Naive B cell (primary cell): ENCODE measurements around the gene MARK4. TPM values are rescaled to one million over a fixed set of nuclear protein-coding genes. Genes with fewer than 3 reads are reported as not detected.

Experiments used
- ATAC-seq, 2 donors: fragments of 150-1000 bp; cut with Tn5 transposase; 2 replicates each; pipeline ENCODE4 v1.10.0; 2021; ENCODE audit warnings: low read depth in 2 of 2, mild to moderate bottlenecking in 2 of 2, moderate library complexity in 2 of 2
- DNase-seq: peaks from one replicate; pipeline ENCODE4 v3.0.0; 2022
- H3K27ac Mint-ChIP-seq, 6 donors: one replicate each; pipeline ENCODE4 v1.8.0; 2020 to 2022; ENCODE audit warnings: mild to moderate bottlenecking in 6 of 6, mixed read lengths in 6 of 6, moderate library complexity in 5 of 6, inconsistent platforms in 2 of 6
- H3K27me3 Mint-ChIP-seq, 3 donors: one replicate each; pipeline ENCODE4 v1.8.0; 2021 to 2022; ENCODE audit warnings: mixed read lengths in 3 of 3, mild to moderate bottlenecking in 1 of 3
- H3K36me3 Mint-ChIP-seq, 2 donors: one replicate each; pipeline ENCODE4 v1.8.0; 2020 to 2022; ENCODE audit warnings: mixed read lengths in 2 of 2, inconsistent platforms in 1 of 2, mild to moderate bottlenecking in 1 of 2
- H3K4me1 Mint-ChIP-seq, 3 donors: one replicate each; pipeline ENCODE4 v1.8.0; 2020 to 2022; ENCODE audit warnings: mixed read lengths in 3 of 3, inconsistent platforms in 1 of 3, mild to moderate bottlenecking in 1 of 3, moderate library complexity in 1 of 3
- H3K4me3 Mint-ChIP-seq, 8 donors: one replicate each; pipeline ENCODE4 v1.8.0; 2020 to 2022; ENCODE audit warnings: mild to moderate bottlenecking in 8 of 8, mixed read lengths in 8 of 8, moderate library complexity in 8 of 8, inconsistent platforms in 2 of 8
- H3K9me3 Mint-ChIP-seq, 7 donors: one replicate each; pipeline ENCODE4 v1.8.0; 2020 to 2022; ENCODE audit warnings: mixed read lengths in 7 of 7, mild to moderate bottlenecking in 5 of 7, inconsistent platforms in 2 of 7, moderate library complexity in 1 of 7
- polyA plus RNA-seq, 6 donors: library from polyadenylated mRNA; unstranded; fragments of 300-500 nt; fragmentation: Illumina TruSeq; gene quantifications; one replicate each; pipeline ENCODE4 v1.2.3, GENCODE V29; 2021; ENCODE audit warnings: low read depth in 6 of 6

MARK4 gene
- polyA plus RNA-seq, 6 donors from 2014 or later, result 0.35 to 2.7 (median 0.82) TPM; not detected in 1

DNA sequence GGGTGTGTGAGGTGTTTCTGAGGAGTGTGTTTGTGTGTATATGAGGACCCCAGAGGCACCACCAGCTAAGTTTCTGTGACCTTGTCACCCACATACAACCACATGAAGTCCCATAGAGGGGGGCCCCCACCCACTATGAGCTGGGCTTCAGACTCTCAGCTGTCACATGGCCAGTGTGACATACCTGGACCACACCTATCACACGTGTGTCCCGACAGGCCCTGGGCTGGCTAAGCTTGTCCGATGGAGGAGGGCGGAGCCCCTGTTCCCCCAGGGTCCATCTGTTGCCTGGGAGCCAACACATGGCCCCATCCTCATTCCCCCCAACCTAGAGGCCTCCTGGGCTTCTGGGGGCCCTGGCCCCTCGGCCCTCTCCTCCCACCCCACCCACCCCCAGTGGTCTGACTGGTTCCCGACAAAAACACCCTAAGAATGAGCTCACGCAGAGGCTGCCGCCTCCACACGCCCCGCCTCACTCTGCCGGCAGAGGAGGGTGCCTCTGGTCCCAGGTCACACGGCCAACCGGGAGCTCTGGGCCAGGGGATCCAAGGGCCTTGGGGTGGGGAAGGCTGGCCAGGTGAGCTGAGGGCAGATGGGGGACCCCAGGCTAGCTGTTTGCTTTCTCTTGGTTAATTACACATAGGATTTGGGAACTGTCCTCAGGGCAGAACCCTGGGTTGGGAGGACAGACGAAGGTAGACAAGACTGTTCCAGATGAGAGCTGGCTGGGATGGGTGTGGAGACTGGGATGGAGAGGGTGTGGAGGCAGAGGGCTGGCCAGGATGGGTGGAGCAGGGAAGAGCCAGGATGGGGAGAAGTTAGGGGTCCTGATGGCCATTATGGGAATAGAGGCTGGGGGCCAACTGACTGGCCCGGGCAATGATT, 93.8 kb downstream of the MARK4 start:
- no peak overlapping the region for H3K4me3 Mint-ChIP-seq
- peaks cover 3 to 6% (median 4%) of the 10 kb centered on the region in 3 donors for H3K4me1 Mint-ChIP-seq
- peaks cover 10 to 51% (median 31%) of the 10 kb centered on the region in 3 donors for H3K27me3 Mint-ChIP-seq
- H3K36me3 Mint-ChIP-seq, result no peaks in the 10 kb centered on the region
- H3K9me3 Mint-ChIP-seq, result peaks cover 0 to 4% (median 0%) of the 10 kb centered on the region in 7 donors
- DNase-seq, result no peak
- no peak overlapping the region for H3K27ac Mint-ChIP-seq
- ATAC-seq, result no peak

DNA sequence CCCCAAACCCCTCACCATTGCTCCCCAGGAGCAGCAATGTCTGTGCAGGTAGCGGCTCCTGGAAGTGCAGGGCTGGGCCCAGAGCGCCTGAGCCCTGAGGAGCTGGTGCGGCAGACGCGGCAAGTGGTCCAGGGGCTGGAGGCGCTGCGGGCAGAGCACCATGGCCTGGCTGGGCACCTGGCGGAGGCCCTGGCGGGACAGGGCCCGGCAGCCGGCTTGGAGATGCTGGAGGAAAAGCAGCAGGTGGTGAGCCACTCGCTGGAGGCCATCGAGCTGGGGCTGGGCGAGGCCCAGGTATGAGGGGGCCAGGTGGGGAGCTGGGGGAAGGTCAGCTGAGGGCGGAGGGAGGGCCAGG, 94.4 kb downstream of the MARK4 start:
- Mint-ChIP-seq H3K4me3 (no peak overlapping the region), H3K4me1 (no peaks in the 10 kb centered on the region), H3K9me3 (no peaks in the 10 kb centered on the region), H3K27me3 (peaks cover 5 to 45% (median 25%) of the 10 kb centered on the region in 3 donors), H3K36me3 (no peaks in the 10 kb centered on the region), H3K27ac (no peak overlapping the region)
- no peak for DNase-seq
- no peak for ATAC-seq

DNA sequence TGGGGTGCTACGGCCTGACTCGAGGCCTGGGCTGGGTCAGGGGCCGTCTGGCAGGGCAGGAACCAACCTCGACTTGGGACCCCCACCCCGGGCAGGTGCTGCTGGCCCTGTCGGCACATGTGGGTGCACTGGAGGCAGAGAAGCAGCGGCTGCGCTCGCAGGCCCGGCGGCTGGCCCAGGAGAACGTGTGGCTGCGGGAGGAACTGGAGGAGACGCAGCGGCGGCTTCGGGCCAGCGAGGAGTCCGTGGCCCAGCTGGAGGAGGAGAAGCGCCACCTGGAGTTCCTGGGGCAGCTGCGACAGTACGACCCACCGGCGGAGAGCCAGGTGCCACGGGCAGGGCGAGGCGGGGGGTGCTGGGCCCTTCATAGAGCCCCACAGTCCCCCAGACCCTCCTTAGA, 95.4 kb downstream of the MARK4 start:
- no peaks in the 10 kb centered on the region for H3K36me3 Mint-ChIP-seq
- H3K9me3 Mint-ChIP-seq, result no peaks in the 10 kb centered on the region
- no peak for ATAC-seq
- DNase-seq, result no peak
- peaks cover 5 to 45% (median 24%) of the 10 kb centered on the region in 3 donors for H3K27me3 Mint-ChIP-seq
- no peak overlapping the region for H3K27ac Mint-ChIP-seq
- H3K4me3 Mint-ChIP-seq, result no peak overlapping the region
- no peaks in the 10 kb centered on the region for H3K4me1 Mint-ChIP-seq

DNA sequence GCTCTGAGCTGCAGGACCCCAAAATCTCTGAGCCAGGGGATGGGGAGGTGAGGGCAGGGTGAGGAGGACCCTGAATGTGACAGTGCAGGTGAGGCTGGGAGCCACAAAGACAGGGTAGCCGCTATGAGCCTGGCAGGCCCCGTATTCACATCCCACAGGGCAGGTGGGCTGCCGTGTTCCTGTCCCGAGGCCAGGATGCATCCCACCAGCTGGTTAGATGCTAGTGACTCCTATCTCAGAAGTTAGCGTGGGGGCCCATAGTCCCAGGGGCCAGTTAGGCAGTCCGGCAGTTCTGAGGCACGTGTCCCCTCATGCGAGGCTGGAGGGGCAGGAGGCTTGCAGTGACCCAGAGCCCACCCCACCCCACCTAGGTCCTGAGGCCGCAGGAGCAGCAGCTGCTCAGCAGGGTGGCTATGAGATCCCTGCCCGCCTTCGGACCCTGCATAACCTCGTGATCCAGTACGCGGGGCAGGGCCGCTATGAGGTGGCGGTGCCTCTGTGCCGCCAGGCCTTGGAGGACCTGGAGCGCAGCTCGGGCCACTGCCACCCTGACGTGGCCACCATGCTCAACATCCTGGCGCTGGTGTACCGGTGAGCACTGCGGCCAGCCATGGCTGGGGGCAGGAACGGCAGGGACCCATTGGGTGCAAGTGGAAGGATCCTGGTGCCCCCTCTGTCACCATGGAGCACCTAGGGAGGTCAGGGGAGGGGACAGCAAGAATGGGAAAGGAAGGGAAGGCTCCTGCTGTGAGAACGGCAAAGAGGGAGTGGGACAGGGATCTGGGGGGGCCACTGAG, 96.7 kb downstream of the MARK4 start:
- H3K4me3 Mint-ChIP-seq, result no peak overlapping the region
- no peak for ATAC-seq
- H3K27ac Mint-ChIP-seq, result peak overlapping the region in 1 of 6 donors; percentile 78
- peaks cover 5 to 45% (median 24%) of the 10 kb centered on the region in 3 donors for H3K27me3 Mint-ChIP-seq
- no peaks in the 10 kb centered on the region for H3K4me1 Mint-ChIP-seq
- DNase-seq, result no peak
- H3K9me3 Mint-ChIP-seq, result no peaks in the 10 kb centered on the region
- H3K36me3 Mint-ChIP-seq, result no peaks in the 10 kb centered on the region

DNA sequence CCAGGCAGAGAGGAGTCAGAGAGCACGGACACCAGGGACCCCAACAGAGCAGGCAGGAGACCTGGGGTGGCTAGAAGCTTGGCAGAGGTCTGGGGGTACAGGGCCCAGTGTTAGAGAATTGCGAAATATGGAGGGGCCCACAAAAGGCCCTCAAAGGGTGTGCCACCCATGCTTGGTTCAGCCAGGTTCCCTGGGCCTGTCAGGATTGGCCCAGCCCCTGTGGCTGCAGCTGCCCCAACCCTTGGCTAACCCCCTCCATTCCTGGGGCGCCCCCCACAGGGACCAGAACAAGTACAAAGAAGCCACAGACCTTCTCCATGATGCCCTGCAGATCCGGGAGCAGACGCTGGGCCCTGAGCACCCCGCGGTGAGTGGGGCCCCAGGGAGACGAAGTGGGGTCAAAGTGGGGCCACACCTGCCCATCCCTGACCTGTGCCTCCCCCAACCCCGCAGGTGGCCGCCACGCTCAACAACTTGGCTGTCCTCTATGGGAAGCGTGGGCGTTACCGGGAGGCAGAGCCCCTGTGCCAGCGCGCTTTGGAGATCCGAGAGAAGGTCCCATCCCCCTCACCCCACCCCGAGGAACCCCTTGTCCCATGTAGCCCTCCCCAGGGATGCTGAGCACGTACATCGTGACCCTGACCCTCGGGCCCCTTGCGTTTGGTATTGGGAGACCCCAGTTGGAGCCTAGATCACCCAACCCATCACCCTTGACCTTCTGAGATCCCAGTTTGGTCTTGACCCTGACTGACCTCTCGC, 97.5 kb downstream of the MARK4 start:
- DNase-seq, result no peak
- Mint-ChIP-seq H3K9me3 (no peaks in the 10 kb centered on the region), H3K4me1 (peaks cover 0 to 3% (median 0%) of the 10 kb centered on the region in 3 donors), H3K27ac (peak overlapping the region in 2 of 6 donors; percentile 78 to 84), H3K27me3 (peaks cover 2 to 41% (median 24%) of the 10 kb centered on the region in 3 donors), H3K36me3 (peaks cover 0 to 4% of the 10 kb centered on the region in 2 donors), H3K4me3 (no peak overlapping the region)
- ATAC-seq, result no peak

DNA sequence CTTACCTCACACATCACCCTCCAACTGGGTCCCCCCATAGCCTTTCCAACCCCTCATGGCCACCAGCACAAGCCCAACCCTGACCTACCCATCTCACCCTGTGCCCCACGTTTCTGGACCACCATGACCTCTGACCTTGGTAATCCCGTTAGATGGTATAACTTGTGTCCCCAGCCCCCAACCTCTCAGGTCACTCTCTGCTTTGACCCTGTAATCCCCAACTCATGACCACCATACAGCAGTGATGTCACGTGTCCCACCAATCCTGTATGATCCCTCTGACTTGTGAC, 98.0 kb downstream of the MARK4 start:
- Mint-ChIP-seq H3K4me3 (no peak overlapping the region), H3K9me3 (no peaks in the 10 kb centered on the region), H3K27ac (peak overlapping the region in 1 of 6 donors; percentile 84), H3K36me3 (peaks cover 0 to 5% of the 10 kb centered on the region in 2 donors), H3K4me1 (peaks cover 0 to 5% (median 0%) of the 10 kb centered on the region in 3 donors), H3K27me3 (peaks cover 0 to 38% (median 23%) of the 10 kb centered on the region in 3 donors)
- no peak for DNase-seq
- ATAC-seq, result no peak

DNA sequence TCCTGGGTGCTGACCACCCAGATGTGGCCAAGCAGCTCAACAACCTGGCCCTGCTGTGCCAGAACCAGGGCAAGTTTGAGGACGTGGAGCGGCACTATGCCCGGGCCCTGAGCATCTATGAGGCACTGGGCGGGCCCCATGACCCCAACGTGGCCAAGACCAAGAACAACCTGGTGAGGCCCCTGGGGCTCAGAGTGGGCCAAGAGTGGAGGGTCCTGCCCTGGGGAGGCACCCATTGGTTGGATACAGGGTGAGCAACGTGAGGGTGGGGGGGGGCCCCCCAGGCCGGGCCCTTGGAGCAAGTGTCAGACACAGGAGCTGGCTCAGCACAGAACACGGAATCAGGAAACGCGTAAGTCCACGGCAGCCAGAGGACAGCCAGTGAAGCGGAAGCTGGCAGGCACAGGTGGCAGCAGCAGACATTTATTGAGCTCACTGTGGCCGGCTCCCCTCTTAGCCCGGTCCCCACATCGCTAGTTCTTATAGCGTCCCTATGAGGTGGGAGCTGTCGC, 98.4 kb downstream of the MARK4 start:
- Mint-ChIP-seq H3K27ac (no peak overlapping the region), H3K4me3 (no peak overlapping the region)

DNA sequence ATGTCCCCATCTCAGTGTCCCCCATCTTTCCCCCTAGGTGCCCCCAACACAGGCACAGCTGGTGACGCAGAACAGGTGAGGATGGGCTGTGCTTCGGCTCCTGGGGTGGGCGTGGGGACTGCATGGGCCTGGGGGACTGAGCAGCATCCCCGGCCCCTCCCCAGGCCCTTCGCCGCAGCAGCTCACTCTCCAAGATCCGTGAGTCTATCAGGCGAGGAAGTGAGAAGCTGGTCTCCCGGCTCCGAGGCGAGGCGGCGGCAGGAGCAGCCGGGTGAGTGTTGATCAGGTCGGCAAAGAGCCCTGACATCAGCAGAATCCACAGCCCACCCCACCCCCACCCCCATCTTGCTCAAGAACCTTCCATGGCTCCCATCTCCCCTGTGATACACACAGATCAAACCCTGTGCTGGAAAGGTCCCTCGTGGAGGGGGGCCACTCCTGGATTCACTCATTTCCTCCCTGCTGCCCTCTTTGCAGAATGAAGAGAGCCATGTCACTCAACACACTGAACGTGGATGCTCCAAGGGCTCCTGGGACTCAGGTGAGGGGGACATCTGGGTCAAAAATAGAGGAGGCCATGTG, 99.5 kb downstream of the MARK4 start:
- H3K27ac Mint-ChIP-seq, result peak overlapping the region in 1 of 6 donors; percentile 76
- peaks cover 0 to 5% (median 0%) of the 10 kb centered on the region in 3 donors for H3K4me1 Mint-ChIP-seq
- peaks cover 0 to 25% (median 8%) of the 10 kb centered on the region in 3 donors for H3K27me3 Mint-ChIP-seq
- ATAC-seq (no peak), DNase-seq (no peak)
- peaks cover 0 to 5% of the 10 kb centered on the region in 2 donors for H3K36me3 Mint-ChIP-seq
- H3K9me3 Mint-ChIP-seq, result no peaks in the 10 kb centered on the region
- no peak overlapping the region for H3K4me3 Mint-ChIP-seq

More for the DNA sequence above, 98.4 kb downstream of the MARK4 start:
- Mint-ChIP-seq H3K9me3 (no peaks in the 10 kb centered on the region), H3K4me1 (peaks cover 0 to 5% (median 0%) of the 10 kb centered on the region in 3 donors), H3K27me3 (peaks cover 0 to 34% (median 19%) of the 10 kb centered on the region in 3 donors), H3K36me3 (peaks cover 0 to 5% of the 10 kb centered on the region in 2 donors)
- DNase-seq (no peak), ATAC-seq (no peak)

DNA sequence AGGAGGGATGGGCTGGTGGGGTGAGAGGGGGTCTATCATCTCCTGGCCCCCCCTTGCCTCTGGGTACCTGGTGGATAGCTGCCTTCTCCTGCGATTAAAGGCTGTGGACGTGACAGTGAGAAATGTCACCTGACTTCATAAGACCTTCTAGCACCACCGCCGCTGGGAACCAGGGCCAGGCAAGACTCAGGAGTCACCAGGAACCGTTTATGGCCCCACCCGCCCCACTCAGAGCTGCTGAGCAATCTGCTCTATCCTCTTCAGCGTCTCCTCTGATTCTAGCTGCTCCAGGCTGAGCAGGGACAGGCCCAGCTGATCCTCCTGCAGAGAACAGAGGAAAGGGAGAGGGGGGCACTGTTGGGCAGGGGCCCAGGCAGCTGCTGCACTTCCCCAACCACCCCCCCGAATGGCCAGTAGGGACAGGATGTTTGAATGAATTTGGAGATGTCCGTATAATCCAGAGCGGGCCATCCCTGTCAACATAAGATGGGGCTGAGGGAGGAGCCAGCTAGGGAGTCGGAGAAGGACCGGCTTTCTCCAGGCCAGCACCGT, 100.4 kb downstream of the MARK4 start:
- Mint-ChIP-seq H3K27ac (no peak overlapping the region), H3K4me1 (peaks cover 0 to 5% (median 0%) of the 10 kb centered on the region in 3 donors), H3K9me3 (no peaks in the 10 kb centered on the region), H3K27me3 (peaks cover 0 to 16% (median 0%) of the 10 kb centered on the region in 3 donors), H3K36me3 (peaks cover 0 to 5% of the 10 kb centered on the region in 2 donors), H3K4me3 (no peak overlapping the region)
- DNase-seq (no peak), ATAC-seq (no peak)

DNA sequence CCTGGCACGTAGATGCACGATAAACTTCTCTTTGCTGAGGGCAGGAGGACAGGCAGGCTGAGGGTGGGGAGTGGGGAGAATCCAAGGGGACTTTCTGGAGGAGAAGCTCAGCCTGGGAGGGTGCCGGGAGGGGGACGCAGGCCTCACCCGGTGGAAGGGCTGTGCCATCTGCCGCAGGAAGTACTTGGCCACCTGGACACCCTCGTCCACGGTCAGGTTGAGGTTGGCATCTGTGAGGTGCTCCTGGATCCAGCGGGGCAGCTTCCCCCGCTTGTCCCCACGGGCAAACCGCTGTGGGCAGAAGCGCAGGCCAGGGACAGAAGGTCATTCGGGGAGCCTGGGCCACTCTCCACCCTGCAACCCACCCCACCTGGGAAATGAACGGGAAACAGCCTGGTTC, 101.0 kb downstream of the MARK4 start:
- ATAC-seq, result no peak
- peaks cover 0 to 11% (median 0%) of the 10 kb centered on the region in 3 donors for H3K27me3 Mint-ChIP-seq
- peaks cover 0 to 5% (median 0%) of the 10 kb centered on the region in 3 donors for H3K4me1 Mint-ChIP-seq
- H3K4me3 Mint-ChIP-seq, result no peak overlapping the region
- peaks cover 0 to 5% of the 10 kb centered on the region in 2 donors for H3K36me3 Mint-ChIP-seq
- no peak for DNase-seq
- no peaks in the 10 kb centered on the region for H3K9me3 Mint-ChIP-seq
- H3K27ac Mint-ChIP-seq, result no peak overlapping the region

DNA sequence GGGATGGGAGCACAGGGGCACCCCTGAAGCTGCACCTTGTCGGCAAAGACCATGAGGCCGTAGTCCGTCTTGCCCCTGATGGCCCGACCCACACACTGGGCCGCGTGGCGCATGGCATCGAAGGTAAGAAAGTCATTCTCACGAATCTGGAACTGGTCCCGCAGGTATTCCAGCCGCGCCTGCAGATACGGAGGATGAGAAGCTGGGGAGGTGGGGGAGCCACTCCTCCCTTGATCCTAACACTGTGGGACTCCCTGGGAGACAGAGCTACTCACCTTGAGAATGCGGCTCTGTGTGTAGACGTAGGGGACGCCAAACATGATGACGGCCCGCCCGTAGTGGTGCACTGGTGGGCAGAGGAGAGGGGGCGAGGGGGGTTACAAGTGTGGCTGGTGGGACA, 101.4 kb downstream of the MARK4 start:
- Mint-ChIP-seq H3K4me3 (no peak overlapping the region), H3K27ac (peak overlapping the region in 1 of 6 donors; percentile 20), H3K4me1 (peaks cover 0 to 5% (median 0%) of the 10 kb centered on the region in 3 donors), H3K36me3 (peaks cover 0 to 5% of the 10 kb centered on the region in 2 donors), H3K9me3 (no peaks in the 10 kb centered on the region), H3K27me3 (peaks cover 0 to 7% (median 0%) of the 10 kb centered on the region in 3 donors)
- ATAC-seq, result no peak
- DNase-seq, result no peak

DNA sequence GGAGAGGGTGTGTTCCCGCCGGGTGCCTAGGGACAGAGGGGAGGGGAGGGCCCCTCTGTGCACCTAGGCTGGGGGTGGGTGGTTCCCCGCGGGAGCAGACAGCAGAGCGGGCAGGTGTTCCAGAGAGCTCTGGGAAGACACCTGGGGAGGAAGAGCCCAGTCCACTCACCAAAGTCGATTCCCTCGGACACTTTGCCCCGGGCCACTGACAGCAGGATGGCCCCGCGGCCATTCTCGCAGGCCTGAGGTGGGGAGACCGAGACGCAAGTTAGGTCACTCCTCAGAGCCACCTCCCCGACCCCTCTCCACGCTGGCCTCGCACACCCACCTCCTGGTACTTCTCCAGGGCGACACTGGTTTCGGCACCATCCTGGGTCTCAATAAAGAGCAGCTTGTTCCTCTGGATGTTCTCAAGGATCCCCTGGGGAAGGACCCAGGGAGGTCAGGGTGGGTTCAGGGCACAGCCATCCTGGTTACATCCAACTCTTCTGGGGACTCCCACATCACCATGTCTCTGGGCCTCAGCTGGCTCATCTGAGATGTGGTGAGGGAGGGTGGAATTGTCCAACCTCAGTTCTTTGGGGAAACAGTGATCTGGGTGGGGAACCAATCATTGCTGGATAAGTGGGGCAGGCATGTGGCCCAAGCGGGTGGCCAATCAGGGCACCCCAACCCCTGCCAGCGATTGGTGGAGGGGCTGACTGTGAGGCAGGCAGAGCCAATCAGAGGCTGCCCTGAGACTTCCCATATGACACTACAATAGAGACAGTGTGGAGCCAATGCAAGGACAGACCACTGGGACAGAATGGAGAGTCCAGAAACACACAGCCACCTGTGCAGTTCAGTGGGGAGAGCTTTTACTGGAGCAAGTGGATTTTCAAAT, 102.1 kb downstream of the MARK4 start:
- ATAC-seq (no peak), DNase-seq (no peak)
- Mint-ChIP-seq H3K4me3 (no peak overlapping the region), H3K27me3 (peaks cover 0 to under 1% (median 0%) of the 10 kb centered on the region in 3 donors), H3K4me1 (peaks cover 0 to 5% (median 0%) of the 10 kb centered on the region in 3 donors), H3K27ac (no peak overlapping the region), H3K9me3 (no peaks in the 10 kb centered on the region), H3K36me3 (peaks cover 0 to 5% of the 10 kb centered on the region in 2 donors)
